HG03354 (cell line): ENCODE measurements around the gene KDM3B.
A peak's percentile ranks its signal among the peaks of the same experiment; 100 is the strongest.
"Not testable (repeated sequence)": the region's sequence is repeated elsewhere in the genome, so short reads cannot be mapped to it uniquely, and the experiment has no call there.

ENCODE experiments used
- ATAC-seq: cut with Tn5 transposase; IDR thresholded peaks from one replicate; pipeline ENCODE4 v1.9.1; 2021; ENCODE audit warnings: mild to moderate bottlenecking; ENCODE audit not compliant: unreplicated experiment, poor library complexity, severe bottlenecking

The KDM3B gene

DNA sequence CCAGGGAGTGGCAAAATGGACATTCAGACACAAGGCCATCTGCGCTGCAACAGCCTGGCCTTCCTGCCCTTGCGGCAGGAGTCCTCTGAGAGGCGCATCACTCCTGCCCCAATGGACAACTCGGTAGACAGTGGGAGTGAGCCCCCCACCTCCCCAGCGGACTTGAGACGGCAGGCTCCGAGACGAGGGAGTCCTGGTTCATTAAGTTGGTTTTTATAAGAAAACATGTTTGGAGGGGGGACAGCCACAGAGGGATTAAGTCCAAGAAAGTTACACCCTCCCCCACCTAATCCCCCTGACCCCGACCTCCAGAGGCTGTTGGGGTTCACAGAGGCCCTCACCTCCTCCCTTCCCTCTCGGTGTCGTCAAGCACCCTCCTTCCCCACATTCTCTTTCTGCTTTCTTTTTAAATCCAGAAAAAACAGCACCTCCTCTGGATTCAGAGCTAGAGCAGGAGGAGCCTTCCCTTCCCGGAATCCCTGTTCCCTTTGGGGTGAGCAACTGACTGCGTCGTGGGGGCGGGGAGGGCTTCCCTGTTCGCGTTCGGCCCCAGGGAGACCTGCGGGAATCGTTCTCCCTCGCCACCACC, 111.0 kb downstream of the KDM3B start:
- no peak for ATAC-seq

GRCh38 chr5:138464008-138464387, 111.5 kb downstream of the KDM3B start:
- peak; percentile 55 for ATAC-seq

DNA sequence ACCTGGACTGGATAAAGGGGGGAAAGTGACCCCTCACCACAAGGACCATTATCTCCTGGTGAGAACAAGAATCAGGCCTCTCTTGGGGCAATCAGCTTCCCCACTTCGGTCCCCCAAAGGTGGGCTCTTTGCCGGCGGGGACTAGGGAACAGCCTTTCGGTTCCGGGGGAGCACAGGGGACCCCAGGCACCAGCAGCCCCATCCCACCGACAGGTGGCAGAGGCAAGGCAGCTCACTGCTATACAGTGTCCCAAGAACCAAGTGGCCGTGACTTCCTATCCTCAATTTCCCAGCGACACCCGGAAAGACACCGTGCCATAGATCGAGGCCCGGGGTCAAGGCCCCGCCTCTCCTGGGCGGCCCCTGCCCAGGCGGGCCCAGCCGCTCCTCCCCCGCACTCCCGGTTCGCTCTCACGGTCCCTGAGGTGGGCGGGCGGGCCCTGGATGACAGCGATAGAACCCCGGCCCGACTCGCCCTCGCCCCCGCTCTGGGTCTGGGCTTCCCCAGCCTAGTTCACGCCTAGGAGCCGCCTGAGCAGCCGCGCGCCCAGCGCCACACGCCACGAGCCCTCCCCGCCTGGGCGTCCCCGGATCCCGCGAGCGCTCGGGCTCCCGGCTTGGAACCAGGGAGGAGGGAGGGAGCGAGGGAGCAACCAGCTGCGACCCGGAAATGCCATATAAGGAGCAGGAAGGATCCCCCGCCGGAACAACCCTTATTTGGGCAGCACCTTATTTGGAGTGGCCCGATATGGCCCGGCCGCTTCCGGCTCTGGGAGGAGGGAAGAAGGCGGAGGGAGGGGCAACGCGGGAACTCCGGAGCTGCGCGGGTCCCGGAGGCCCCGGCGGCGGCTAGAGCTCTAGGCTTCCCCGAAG, 112.1 kb downstream of the KDM3B start:
- ATAC-seq = peak; percentile 80

DNA sequence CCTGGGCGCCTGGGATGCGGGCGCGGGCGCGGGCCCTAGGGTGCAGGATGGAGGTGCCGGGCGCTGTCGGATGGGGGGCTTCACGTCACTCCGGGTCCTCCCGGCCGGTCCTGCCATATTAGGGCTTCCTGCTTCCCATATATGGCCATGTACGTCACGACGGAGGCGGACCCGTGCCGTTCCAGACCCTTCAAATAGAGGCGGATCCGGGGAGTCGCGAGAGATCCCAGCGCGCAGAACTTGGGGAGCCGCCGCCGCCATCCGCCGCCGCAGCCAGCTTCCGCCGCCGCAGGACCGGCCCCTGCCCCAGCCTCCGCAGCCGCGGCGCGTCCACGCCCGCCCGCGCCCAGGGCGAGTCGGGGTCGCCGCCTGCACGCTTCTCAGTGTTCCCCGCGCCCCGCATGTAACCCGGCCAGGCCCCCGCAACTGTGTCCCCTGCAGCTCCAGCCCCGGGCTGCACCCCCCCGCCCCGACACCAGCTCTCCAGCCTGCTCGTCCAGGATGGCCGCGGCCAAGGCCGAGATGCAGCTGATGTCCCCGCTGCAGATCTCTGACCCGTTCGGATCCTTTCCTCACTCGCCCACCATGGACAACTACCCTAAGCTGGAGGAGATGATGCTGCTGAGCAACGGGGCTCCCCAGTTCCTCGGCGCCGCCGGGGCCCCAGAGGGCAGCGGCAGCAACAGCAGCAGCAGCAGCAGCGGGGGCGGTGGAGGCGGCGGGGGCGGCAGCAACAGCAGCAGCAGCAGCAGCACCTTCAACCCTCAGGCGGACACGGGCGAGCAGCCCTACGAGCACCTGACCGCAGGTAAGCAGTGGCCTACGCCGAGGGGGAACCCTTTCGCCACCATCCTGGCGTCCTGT, 113.0 kb downstream of the KDM3B start, which contains the start of gene EGR1:
TSS of gene EGR1 (plus strand) at position 219 of the 864 bp plus-strand sequence. CDS start at position 502, 283 bp downstream.
- ATAC-seq = peak; percentile 64

GRCh38 chr5:138466125-138466899, 113.8 kb downstream of the KDM3B start:
- no peak for ATAC-seq

DNA sequence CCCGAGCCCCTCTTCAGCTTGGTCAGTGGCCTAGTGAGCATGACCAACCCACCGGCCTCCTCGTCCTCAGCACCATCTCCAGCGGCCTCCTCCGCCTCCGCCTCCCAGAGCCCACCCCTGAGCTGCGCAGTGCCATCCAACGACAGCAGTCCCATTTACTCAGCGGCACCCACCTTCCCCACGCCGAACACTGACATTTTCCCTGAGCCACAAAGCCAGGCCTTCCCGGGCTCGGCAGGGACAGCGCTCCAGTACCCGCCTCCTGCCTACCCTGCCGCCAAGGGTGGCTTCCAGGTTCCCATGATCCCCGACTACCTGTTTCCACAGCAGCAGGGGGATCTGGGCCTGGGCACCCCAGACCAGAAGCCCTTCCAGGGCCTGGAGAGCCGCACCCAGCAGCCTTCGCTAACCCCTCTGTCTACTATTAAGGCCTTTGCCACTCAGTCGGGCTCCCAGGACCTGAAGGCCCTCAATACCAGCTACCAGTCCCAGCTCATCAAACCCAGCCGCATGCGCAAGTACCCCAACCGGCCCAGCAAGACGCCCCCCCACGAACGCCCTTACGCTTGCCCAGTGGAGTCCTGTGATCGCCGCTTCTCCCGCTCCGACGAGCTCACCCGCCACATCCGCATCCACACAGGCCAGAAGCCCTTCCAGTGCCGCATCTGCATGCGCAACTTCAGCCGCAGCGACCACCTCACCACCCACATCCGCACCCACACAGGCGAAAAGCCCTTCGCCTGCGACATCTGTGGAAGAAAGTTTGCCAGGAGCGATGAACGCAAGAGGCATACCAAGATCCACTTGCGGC, 114.6 kb downstream of the KDM3B start:
- ATAC-seq = no peak

GRCh38 chr5:138467711-138468132, 115.2 kb downstream of the KDM3B start:
- no peak for ATAC-seq

- ATAC-seq = no peak
These were observed 115.9 kb downstream of the KDM3B start for GRCh38 chr5:138468133-138468965.

GRCh38 chr5:138468966-138469539, 116.6 kb downstream of the KDM3B start:
- no peak for ATAC-seq

DNA sequence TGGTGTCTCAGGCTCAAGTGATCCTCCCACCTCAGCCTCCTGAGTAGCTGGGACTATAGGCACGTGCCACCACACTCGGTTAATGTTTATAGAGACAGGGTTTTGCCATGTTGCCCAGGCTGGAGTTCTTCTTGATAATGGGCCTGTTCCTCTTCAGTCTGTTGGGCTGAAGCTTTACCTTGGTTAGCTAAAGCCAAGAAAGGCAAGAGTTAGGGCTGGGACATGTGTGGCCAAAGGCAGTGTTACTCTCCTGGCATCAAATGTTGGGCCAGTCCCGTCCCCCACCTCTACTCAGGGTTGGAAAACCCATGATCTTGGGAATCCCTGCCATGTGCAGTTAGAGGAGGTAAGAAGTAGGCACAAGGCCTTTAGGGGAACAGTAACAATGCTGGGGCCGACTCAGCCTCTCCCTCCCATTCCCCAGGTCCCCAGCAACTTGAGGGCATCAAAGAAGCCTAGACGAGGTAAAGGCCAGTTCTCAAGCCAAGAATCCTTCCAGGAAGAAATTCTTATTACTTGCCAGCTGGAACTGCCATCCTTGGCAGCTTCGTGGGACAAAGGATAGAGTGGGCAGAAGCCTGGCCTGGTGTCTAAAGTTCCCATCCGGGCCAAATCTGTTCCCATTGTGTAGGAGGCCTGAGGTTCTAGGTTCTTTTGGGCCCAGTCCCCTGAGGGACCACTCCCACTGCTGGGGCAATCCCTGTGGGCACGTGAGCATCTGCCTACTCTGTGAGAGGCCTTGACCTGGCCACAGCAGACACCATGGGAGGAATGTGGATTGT, 117.2 kb downstream of the KDM3B start:
- no peak for ATAC-seq

DNA sequence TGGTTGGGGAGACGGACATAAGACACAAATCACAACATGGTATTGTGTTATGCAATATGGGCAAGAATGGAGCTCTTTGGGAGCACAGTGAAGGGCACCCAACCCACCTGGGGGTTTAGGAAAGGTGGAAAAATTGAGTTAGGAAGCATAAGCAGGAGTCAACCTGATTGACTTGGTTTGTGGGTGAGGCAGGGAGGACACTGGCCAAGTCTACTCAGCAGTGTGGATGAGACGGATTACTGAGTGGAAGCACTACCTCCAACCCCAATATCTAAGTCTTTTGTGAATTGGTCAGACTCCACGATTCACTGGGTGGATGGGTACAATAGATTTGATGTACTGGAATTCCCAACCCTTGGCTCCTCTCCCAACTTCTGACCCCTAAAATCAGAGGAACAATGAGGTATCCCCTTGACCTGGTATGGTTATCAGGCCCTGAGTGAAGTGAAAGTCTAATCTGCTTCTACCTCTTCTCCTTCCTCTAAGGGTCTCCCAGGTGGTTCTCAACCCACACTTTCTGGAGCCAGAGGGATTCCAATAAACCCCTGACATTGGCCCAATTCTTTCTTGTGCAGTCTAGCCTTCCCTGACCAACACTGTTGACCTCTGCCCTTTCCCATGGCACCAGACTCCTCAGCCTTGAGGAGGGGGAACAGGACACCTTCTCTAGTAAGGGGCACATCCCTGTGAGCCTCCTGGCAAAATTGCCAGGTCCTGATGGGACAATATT, 118.0 kb downstream of the KDM3B start:
- no peak for ATAC-seq

- ATAC-seq = no peak
These were observed 118.5 kb downstream of the KDM3B start for GRCh38 chr5:138471052-138471361.

- no peak for ATAC-seq
These were observed 119.9 kb downstream of the KDM3B start for GRCh38 chr5:138472353-138472752.

GRCh38 chr5:138473151-138473550, 120.7 kb downstream of the KDM3B start:
- not testable (repeated sequence) for ATAC-seq

- ATAC-seq = no peak
These were observed 124.4 kb downstream of the KDM3B start for GRCh38 chr5:138476918-138477317.

- ATAC-seq = no peak
These were observed 130.2 kb downstream of the KDM3B start for GRCh38 chr5:138482638-138483037.
